GM12873 (cell line): ENCODE data around the gene ERG.
A peak's percentile ranks its signal among the peaks of the same experiment; 100 is the strongest.

ENCODE experiments used
- TF ChIP-seq, protein P1 (sequence below): IDR thresholded peaks from 2 replicates; pipeline ENCODE4 v1.5.1; 2012; ENCODE audit warnings: low read depth, mild to moderate bottlenecking, moderate library complexity, low read length, control low read depth; ENCODE audit not compliant: insufficient read depth; ENCODE audit errors: missing control alignments

ERG gene

DNA sequence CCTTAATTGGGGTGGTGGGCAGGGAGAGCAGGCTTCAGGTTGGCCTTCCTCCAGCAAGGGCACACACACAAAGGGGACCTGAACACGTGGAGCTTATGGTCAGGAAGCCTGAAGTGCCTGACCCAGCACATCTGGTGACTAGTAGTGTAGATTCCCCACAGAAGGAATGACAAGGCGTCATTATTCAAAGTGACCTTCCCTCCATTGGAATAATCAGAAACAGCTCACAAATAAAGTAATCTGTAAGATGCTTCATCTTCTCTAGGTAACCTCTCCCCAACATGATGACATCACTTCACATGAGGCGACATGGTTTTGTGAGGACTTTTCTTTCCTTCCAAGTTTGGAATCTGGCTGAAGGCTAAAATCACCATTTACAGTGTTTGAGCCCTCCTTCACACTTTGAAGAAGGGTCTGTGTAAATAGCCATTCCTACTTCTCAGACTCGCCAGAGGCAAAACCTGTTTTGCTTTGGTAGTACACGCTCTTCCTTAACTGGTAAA, 32.8 kb upstream of the ERG start:
- TF ChIP-seq, protein P1, sequence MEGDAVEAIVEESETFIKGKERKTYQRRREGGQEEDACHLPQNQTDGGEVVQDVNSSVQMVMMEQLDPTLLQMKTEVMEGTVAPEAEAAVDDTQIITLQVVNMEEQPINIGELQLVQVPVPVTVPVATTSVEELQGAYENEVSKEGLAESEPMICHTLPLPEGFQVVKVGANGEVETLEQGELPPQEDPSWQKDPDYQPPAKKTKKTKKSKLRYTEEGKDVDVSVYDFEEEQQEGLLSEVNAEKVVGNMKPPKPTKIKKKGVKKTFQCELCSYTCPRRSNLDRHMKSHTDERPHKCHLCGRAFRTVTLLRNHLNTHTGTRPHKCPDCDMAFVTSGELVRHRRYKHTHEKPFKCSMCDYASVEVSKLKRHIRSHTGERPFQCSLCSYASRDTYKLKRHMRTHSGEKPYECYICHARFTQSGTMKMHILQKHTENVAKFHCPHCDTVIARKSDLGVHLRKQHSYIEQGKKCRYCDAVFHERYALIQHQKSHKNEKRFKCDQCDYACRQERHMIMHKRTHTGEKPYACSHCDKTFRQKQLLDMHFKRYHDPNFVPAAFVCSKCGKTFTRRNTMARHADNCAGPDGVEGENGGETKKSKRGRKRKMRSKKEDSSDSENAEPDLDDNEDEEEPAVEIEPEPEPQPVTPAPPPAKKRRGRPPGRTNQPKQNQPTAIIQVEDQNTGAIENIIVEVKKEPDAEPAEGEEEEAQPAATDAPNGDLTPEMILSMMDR = no peak

GRCh38 chr21:38527737-38528136, 29.5 kb upstream of the ERG start:
- TF ChIP-seq, protein P1 = no peak

DNA sequence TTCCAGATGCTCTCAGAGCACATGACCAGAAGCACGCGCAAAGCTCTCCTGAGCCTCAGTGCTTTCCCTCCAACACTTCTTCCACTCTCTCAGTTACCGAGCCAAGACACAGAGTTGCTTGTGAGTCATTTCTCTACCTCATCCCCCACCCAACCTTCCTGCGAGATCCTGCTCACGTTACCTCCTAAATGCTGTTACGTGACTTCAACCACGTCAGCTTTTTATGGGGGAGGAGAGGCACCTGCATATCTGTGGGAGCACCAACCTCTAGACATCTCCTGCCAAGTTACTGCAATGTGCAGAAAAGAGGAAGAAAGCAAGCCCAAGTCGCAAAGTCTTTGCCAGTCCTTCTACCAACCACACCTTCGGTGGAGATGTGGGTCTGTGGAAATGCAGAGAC, 27.2 kb upstream of the ERG start:
- TF ChIP-seq, protein P1 = no peak

DNA sequence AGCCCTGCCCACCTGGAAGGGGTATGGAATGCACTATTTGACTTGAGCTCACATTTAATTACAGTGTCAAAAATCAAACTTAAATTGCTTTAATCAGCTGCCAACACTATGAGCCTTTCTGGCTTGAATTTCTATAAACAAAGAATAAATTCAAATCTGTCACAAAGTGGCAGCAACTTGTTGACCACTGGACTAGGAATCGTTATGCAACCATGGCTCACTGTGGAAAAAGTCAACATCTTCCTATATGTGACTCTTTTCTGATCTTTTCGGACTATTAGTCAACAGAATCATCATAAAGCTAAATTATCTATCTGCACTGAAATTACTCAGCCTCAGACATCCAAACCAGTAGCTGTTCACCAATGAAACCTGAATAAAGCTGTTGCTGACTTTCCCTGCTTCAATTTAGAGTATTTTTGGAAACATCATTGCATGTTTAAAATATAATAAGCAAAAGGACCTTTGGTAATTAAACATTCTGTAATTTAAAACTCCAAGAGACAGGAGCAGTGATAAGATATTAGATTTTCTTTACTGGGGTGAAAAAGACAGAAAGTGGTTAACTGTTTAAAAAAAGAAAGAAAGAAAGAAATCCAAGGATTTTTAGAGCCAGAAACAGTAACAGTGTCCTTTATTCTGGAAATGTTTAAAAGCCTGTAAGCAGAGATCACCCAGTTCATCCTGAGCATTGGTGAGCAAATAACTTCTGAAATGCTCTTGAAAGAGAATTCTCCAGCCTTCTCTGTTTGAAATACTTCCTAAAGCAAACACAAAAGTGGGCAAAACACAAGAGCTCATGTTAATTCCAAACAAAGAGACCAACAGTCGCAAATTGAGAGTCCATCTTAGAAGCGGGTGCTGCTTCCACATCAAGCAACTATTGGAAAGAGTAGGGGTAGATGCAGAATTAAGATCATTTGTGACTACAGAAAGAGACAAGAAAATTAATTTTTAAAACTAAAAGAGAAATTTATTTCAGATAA, 26.2 kb upstream of the ERG start:
- TF ChIP-seq, protein P1 = no peak

DNA sequence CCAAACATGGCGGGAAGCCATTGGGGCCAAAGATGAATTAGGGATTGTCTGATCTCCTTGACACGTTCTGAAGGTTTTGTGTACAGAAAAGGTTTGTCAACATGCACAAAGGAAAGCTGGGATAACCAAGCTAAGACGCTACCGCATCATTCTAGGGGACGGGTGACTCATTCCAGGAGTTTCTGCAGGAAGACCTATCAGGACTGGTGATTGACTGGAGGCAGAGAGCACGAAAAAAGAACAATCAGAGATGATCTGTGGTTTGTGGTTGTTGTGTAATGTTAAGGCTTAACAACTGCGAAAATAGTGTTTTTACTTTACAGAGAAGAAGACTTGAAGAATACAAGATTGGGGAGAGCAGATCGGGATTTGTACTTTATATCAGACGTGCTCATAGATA, 22.2 kb upstream of the ERG start:
- TF ChIP-seq, protein P1 = no peak

- TF ChIP-seq, protein P1 = peak; percentile 16
These were observed 13.5 kb upstream of the ERG start for GRCh38 chr21:38511662-38512243.

GRCh38 chr21:38511198-38511597, 12.9 kb upstream of the ERG start:
- TF ChIP-seq, protein P1 = no peak
